Measurements from ENCODE around the gene USP10.
"Not testable (repeated sequence)": the region's sequence is repeated elsewhere in the genome, so short reads cannot be mapped to it uniquely, and the experiment has no call there.

Gene USP10

DNA sequence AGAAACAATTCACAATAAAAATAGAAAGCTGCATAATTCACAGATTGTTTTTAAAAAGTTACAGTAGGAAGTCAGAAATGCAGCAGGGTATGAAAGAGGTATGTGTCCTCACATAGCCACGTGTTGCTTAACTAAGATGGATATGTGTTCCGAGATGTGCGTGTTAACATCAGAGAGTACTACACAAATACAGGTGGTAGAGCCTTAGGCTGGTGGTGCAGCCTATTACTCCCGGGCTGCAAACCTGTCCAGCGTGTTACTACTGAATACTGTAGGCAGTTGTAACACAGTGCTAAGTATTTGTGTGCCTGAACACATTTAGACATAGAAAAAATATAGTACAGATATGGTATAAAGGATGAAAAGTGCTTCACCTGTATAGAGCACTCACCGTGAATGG, 46.4 kb downstream of the USP10 start:
- no peaks in the 10 kb centered on the region for H3K9me3 ChIP-seq (ENCODE audit: control insufficient read depth, insufficient read depth, low read depth, low read length)
- POLR2A ChIA-PET: interaction anchor here (0.7 kb wide), 1 partner anchor 8 kb away, joined by 3 read pairs; no protein-coding TSS in a partner anchor
- peaks cover 0 to 39% of the 10 kb centered on the region in 2 experiments; a peak in 2 of 3 replicates for H3K36me3 ChIP-seq (ENCODE audit: control insufficient read depth in 2 of 2, insufficient read depth in 1 of 2, low read length in 2 of 2)
- TF ChIP-seq, protein P1, sequence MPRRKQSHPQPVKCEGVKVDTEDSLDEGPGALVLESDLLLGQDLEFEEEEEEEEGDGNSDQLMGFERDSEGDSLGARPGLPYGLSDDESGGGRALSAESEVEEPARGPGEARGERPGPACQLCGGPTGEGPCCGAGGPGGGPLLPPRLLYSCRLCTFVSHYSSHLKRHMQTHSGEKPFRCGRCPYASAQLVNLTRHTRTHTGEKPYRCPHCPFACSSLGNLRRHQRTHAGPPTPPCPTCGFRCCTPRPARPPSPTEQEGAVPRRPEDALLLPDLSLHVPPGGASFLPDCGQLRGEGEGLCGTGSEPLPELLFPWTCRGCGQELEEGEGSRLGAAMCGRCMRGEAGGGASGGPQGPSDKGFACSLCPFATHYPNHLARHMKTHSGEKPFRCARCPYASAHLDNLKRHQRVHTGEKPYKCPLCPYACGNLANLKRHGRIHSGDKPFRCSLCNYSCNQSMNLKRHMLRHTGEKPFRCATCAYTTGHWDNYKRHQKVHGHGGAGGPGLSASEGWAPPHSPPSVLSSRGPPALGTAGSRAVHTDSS (tag by site-specific recombination; IDR thresholded peaks at IDR 0.05): no peak
- TF ChIP-seq ZNF785 (tag by site-specific recombination; IDR thresholded peaks at IDR 0.05): no peak
- no peak for TF ChIP-seq ZBTB48 (tag by site-specific recombination; IDR thresholded peaks at IDR 0.05)
- no peak for TF ChIP-seq ZNF248 (tag by site-specific recombination; IDR thresholded peaks at IDR 0.05)
- TF ChIP-seq ZNF624 (tag by site-specific recombination; IDR thresholded peaks at IDR 0.05): no peak
- no peak for TF ChIP-seq ZNF133 (tag by site-specific recombination; IDR thresholded peaks at IDR 0.05)
- no peak for TF ChIP-seq ZNF544 (tag by site-specific recombination; IDR thresholded peaks at IDR 0.05)
- TF ChIP-seq ZSCAN30 (tag by site-specific recombination; IDR thresholded peaks at IDR 0.05): no peak
- TF ChIP-seq ZNF221 (tag by site-specific recombination; IDR thresholded peaks at IDR 0.05; ENCODE audit: borderline replicate concordance): no peak
- TF ChIP-seq, protein P2, sequence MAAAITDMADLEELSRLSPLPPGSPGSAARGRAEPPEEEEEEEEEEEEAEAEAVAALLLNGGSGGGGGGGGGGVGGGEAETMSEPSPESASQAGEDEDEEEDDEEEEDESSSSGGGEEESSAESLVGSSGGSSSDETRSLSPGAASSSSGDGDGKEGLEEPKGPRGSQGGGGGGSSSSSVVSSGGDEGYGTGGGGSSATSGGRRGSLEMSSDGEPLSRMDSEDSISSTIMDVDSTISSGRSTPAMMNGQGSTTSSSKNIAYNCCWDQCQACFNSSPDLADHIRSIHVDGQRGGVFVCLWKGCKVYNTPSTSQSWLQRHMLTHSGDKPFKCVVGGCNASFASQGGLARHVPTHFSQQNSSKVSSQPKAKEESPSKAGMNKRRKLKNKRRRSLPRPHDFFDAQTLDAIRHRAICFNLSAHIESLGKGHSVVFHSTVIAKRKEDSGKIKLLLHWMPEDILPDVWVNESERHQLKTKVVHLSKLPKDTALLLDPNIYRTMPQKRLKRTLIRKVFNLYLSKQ (tag by site-specific recombination; IDR thresholded peaks at IDR 0.05; ENCODE audit: borderline replicate concordance): no peak
- no peak for TF ChIP-seq MEIS1 (CRISPR knock-in tag; IDR thresholded peaks at IDR 0.05; ENCODE audit: borderline replicate concordance)
- TF ChIP-seq ZNF629 (tag by site-specific recombination; IDR thresholded peaks at IDR 0.05): no peak
- TF ChIP-seq ZNF121 (tag by site-specific recombination; IDR thresholded peaks at IDR 0.05): no peak
- TF ChIP-seq ZNF155 (tag by site-specific recombination; IDR thresholded peaks at IDR 0.05): no peak
- TF ChIP-seq ZNF600 (tag by site-specific recombination; IDR thresholded peaks at IDR 0.05): no peak
- TF ChIP-seq, protein P3, sequence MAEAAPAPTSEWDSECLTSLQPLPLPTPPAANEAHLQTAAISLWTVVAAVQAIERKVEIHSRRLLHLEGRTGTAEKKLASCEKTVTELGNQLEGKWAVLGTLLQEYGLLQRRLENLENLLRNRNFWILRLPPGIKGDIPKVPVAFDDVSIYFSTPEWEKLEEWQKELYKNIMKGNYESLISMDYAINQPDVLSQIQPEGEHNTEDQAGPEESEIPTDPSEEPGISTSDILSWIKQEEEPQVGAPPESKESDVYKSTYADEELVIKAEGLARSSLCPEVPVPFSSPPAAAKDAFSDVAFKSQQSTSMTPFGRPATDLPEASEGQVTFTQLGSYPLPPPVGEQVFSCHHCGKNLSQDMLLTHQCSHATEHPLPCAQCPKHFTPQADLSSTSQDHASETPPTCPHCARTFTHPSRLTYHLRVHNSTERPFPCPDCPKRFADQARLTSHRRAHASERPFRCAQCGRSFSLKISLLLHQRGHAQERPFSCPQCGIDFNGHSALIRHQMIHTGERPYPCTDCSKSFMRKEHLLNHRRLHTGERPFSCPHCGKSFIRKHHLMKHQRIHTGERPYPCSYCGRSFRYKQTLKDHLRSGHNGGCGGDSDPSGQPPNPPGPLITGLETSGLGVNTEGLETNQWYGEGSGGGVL (tag by site-specific recombination; IDR thresholded peaks at IDR 0.05): no peak
- H3K4me1 ChIP-seq (ENCODE audit: control insufficient read depth, insufficient read depth, low read length): no peaks in the 10 kb centered on the region
- H3K4me3 ChIP-seq (ENCODE audit: low read depth, low read length): no peak overlapping the region
- no peak overlapping the region for H3K27ac ChIP-seq (ENCODE audit: extremely low read depth, low read depth, low read length)
- CTCF ChIA-PET: interaction anchor here (0.7 to 3.7 kb wide), 14 partner anchors 8 to 225 kb away, joined by 3 to 49 read pairs (median 4); no protein-coding TSS in a partner anchor

DNA sequence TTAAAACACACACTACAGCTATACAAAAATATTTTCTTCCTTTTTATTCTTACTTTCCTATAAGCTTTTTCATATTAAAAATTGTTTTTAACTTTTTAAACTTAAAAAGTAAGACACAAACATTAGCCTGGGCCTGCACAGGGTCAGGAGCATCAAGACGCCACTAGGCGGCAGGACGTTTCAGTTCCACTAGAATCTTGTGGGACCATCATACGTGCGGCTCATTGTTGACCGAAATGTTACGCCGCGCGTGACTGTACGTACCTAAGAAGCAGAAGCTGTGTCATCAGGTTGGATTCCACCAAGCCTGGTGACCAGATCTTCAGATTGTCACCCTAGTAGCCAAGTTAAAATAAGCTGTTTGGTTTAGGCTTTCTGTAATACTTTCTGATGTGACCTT, 47.1 kb downstream of the USP10 start:
- Histone ChIP-seq H3K4me3 (ENCODE audit: low read depth, low read length) (no peak overlapping the region), H3K36me3 (ENCODE audit: control insufficient read depth in 2 of 2, insufficient read depth in 1 of 2, low read length in 2 of 2) (peaks cover 0 to 33% of the 10 kb centered on the region in 2 experiments; a peak in 2 of 3 replicates), H3K9me3 (ENCODE audit: control insufficient read depth, insufficient read depth, low read depth, low read length) (no peaks in the 10 kb centered on the region), H3K27ac (ENCODE audit: extremely low read depth, low read depth, low read length) (no peak overlapping the region), H3K4me1 (ENCODE audit: control insufficient read depth, insufficient read depth, low read length) (no peaks in the 10 kb centered on the region)
- ChIA-PET POLR2A (interaction anchor here (0.7 kb wide), 1 partner anchor 8 kb away, joined by 3 read pairs; no protein-coding TSS in a partner anchor), CTCF (interaction anchor here (0.6 to 3.7 kb wide), 17 partner anchors 9 to 340 kb away, joined by 3 to 49 read pairs (median 4); no protein-coding TSS in a partner anchor)
- TF ChIP-seq IKZF3 (tag by site-specific recombination; IDR thresholded peaks at IDR 0.05) (no peak), ZNF157 (tag by site-specific recombination; IDR thresholded peaks at IDR 0.05) (no peak), ZNF274 (IDR thresholded peaks at IDR 0.05; ENCODE audit: low read length) (no peak), ZNF274 (tag by site-specific recombination; IDR thresholded peaks at IDR 0.05; ENCODE audit: borderline replicate concordance) (no peak), ZNF660 (tag by site-specific recombination; IDR thresholded peaks at IDR 0.05) (no peak), ZBTB8A (tag by site-specific recombination; IDR thresholded peaks at IDR 0.05) (no peak), ZNF610 (tag by site-specific recombination; IDR thresholded peaks at IDR 0.05; ENCODE audit: borderline replicate concordance) (no peak)

DNA sequence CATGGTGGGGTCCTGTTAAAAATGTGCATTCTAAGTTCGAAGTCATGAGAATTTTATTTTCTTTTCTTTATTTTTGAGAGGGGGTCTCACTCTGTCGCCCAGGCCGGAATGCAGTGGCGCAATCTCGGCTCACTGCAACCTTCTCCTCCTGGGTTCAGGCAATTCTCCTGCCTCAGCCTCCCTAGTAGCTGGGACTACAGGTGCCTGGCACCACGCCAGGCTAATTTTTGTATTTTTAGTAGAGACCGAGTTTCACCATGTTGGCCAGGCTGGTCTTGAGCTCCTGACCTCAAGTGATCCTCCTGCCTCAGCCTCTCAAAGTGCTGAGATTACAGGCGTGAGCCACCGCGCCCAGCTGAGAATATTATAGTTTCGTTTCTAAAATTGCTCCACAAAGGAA, 48.4 kb downstream of the USP10 start:
- H3K27ac ChIP-seq (ENCODE audit: extremely low read depth, low read depth, low read length); H3K4me1 ChIP-seq (ENCODE audit: control insufficient read depth, insufficient read depth, low read length); H3K4me3 ChIP-seq (ENCODE audit: low read depth, low read length); POLR2A ChIA-PET; H3K9me3 ChIP-seq (ENCODE audit: control insufficient read depth, insufficient read depth, low read depth, low read length): not testable (repeated sequence)
- CTCF ChIA-PET: interaction anchor here (2.8 to 3.7 kb wide), 2 partner anchors 10 to 223 kb away, joined by 13 to 49 read pairs; no protein-coding TSS in a partner anchor
- H3K36me3 ChIP-seq (ENCODE audit: control insufficient read depth in 2 of 2, insufficient read depth in 1 of 2, low read length in 2 of 2): peaks cover 0 to 25% of the 10 kb centered on the region in 2 experiments; a peak in 2 of 3 replicates

All from HEK293 (cell line).